GM13976 (cell line): ENCODE results near the gene SEC14L5.

Source experiments
- DNase-seq: peaks from one replicate; pipeline ENCODE4 v3.0.0; 2012; ENCODE audit warnings: low spot score
- CTCF ChIP-seq: IDR thresholded peaks from 2 replicates; pipeline ENCODE4 v1.5.1; 2012; ENCODE audit warnings: borderline replicate concordance, mild to moderate bottlenecking; ENCODE audit not compliant: insufficient read depth; ENCODE audit errors: extremely low read depth, missing control alignments, control extremely low read depth
- in situ Hi-C: fragments of 300-500 bp; cut with MboI; formaldehyde crosslinking; loops from one replicate; pipeline ENCODE4 v1.12.0; 2022; ENCODE audit warnings: low sequenced_read_pairs, mixed read lengths, inconsistent platforms; ENCODE audit not compliant: unreplicated experiment

The SEC14L5 gene

GRCh38 chr16:5032748-5033167 lies 74.6 kb downstream of the SEC14L5 start:
- in situ Hi-C loops = no loop called here
- no peak for DNase-seq
- TF ChIP-seq CTCF = no peak

GRCh38 chr16:5033256-5034166 lies 75.4 kb downstream of the SEC14L5 start, which contains the start of gene NAGPA:
NAGPA (minus strand) TSS chr16:5033935; CDS start chr16:5033914, 21 bp downstream.
- TF ChIP-seq CTCF = no peak
- peak; percentile 93 for DNase-seq
- in situ Hi-C loops = no loop called here

DNA sequence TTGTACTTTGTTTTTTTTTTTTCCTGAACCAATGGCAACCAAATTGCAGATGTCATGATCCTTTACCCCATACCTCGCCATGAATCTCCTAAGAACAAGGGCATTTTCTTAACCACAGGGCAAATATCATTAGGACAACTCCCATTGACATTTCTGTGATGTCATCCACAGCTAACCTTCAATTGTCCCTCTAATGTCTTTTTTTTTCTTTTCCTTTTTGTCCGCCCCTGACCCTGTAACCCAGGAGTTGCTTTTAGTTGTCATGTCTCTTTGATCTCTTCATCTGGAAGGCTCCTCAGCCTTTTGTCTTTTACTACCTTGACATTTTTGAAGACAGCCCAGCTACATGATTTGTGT lies 76.0 kb downstream of the SEC14L5 start:
- in situ Hi-C loops = no loop called here
- TF ChIP-seq CTCF = no peak
- DNase-seq = no peak

GRCh38 chr16:5035909-5036227 lies 77.7 kb downstream of the SEC14L5 start:
- DNase-seq = no peak
- no peak for TF ChIP-seq CTCF
- in situ Hi-C loops = no loop called here

DNA sequence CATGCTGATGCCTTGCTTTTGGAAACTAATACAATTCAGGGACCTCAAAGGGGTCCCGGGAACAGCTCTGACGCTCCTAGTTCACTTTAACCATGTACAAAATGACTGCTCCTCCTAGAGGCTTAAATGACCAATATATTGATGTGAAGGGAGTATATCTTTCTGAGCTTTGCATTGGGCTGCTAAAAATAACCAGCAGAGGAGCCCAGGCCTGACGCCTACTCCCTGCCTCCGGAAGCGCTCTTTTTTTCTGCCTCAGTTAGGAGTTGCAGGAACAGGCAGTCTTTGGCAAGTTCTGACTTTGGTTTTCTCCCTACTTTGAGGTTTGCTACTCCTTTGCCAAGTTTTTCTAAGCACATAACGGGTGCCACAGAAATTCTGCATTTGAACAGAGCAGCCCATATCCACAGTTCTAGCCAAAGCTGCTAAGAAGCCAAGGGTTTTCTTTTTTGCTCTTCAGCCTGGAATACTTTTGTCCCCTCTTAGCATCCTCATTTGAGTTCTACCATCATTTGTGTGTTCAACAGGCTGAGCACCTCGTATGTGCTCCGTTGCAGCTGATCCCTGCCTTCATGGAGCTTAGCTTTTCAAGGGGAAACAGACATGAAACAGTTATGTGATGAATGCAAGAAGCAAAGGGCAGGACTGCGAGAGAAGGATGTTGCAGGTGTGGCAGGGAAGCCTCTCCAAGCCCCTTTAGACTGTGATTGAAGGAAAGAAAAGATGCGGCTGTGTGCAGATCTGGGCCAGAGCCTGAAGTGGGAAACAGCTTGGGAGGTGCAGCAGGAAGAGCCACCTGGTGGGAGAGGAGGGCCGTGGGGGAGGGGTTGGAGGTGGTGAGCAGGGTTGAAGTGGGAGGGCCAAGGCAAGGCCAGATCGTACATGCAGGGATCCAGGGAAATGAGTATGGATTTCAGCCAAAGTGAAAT lies 78.4 kb downstream of the SEC14L5 start:
- no peak for TF ChIP-seq CTCF
- in situ Hi-C loops = no loop called here

DNA sequence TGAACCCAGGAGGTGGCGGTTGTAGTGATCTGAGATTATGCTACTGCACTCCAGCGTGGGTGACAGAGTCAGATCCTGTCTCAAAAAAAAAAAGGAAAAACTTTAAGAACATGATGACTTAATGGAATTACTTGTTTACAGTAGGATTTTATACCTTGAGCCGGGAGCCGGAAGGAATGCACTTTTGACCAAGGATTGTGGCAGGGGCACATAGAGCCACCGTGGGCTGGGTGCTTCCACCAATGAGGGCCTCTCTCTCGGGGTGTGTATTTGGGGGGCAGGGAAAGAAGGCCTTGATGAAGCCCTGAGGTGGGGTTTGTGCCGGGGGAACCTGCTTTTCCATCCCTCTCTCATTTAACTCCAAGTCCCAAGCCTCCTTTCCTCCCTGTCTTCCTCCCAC lies 82.3 kb downstream of the SEC14L5 start:
- DNase-seq = no peak
- TF ChIP-seq CTCF = no peak
- in situ Hi-C loops = no loop called here

More for the DNA sequence above, 78.4 kb downstream of the SEC14L5 start:
- no peak for DNase-seq
